HUES6 (cell line): ENCODE measurements around the gene DST.
"Not testable (repeated sequence)": the region's sequence is repeated elsewhere in the genome, so short reads cannot be mapped to it uniquely, and the experiment has no call there.

Experiments used
- H3K27ac ChIP-seq: 2 replicates; pipeline ENCODE4 v1.7.0; 2013; ENCODE audit warnings: low read depth, mild to moderate bottlenecking, low read length, inconsistent platforms
- H3K27me3 ChIP-seq: 2 replicates; pipeline ENCODE4 v1.6.1; 2013; ENCODE audit warnings: low read length; ENCODE audit not compliant: control insufficient read depth, insufficient read depth
- H3K36me3 ChIP-seq: 2 replicates; pipeline ENCODE4 v1.6.1; 2013; ENCODE audit warnings: low read length; ENCODE audit not compliant: control insufficient read depth, insufficient read depth
- H3K4me1 ChIP-seq: 2 replicates; pipeline ENCODE4 v1.6.1; 2013; ENCODE audit warnings: low read length; ENCODE audit not compliant: control insufficient read depth, insufficient read depth
- H3K4me3 ChIP-seq: 2 replicates; pipeline ENCODE4 v1.5.1; 2013; ENCODE audit warnings: low read depth, low read length
- H3K9ac ChIP-seq: one replicate; pipeline ENCODE4 v1.6.1; 2013; ENCODE audit warnings: mild to moderate bottlenecking, low read length
- H3K9me3 ChIP-seq: 2 replicates; pipeline ENCODE4 v1.6.1; 2013; ENCODE audit warnings: low read depth, low read length; ENCODE audit not compliant: control insufficient read depth, insufficient read depth

Gene DST

GRCh38 chr6:56663344-56663743 lies 20.7 kb upstream of the DST start:
- H3K4me3 ChIP-seq, result no peak overlapping the region
- H3K27me3 ChIP-seq, result no peaks in the 10 kb centered on the region
- H3K9ac ChIP-seq, result no peak overlapping the region
- H3K36me3 ChIP-seq, result no peaks in the 10 kb centered on the region
- H3K27ac ChIP-seq, result no peak overlapping the region
- peaks cover 22% of the 10 kb centered on the region for H3K4me1 ChIP-seq
- H3K9me3 ChIP-seq, result no peaks in the 10 kb centered on the region

GRCh38 chr6:56661338-56661737 lies 18.6 kb upstream of the DST start:
- not testable (repeated sequence) for H3K9me3 ChIP-seq, H3K4me3 ChIP-seq, H3K27ac ChIP-seq, H3K9ac ChIP-seq, H3K36me3 ChIP-seq, H3K27me3 ChIP-seq
- peaks cover 22% of the 10 kb centered on the region for H3K4me1 ChIP-seq

- no peaks in the 10 kb centered on the region for H3K36me3 ChIP-seq
- H3K9ac ChIP-seq, result no peak overlapping the region
- H3K4me1 ChIP-seq, result peaks cover 22% of the 10 kb centered on the region
- no peak overlapping the region for H3K4me3 ChIP-seq
- no peaks in the 10 kb centered on the region for H3K27me3 ChIP-seq
- H3K27ac ChIP-seq, result no peak overlapping the region
- H3K9me3 ChIP-seq, result no peaks in the 10 kb centered on the region
Measured at GRCh38 chr6:56660381-56660730, 17.7 kb upstream of the DST start.

GRCh38 chr6:56659721-56660380 lies 17.2 kb upstream of the DST start:
- Histone ChIP-seq H3K9me3 (no peaks in the 10 kb centered on the region), H3K27ac (no peak overlapping the region)

GRCh38 chr6:56658326-56658725 lies 15.6 kb upstream of the DST start:
- Histone ChIP-seq H3K4me1 (peaks cover 22% of the 10 kb centered on the region), H3K36me3 (no peaks in the 10 kb centered on the region), H3K27me3 (no peaks in the 10 kb centered on the region), H3K4me3 (no peak overlapping the region), H3K9ac (no peak overlapping the region), H3K9me3 (no peaks in the 10 kb centered on the region), H3K27ac (no peak overlapping the region)

More at GRCh38 chr6:56659721-56660380, 17.2 kb upstream of the DST start:
- H3K4me3 ChIP-seq, result no peak overlapping the region
- H3K36me3 ChIP-seq, result no peaks in the 10 kb centered on the region
- no peak overlapping the region for H3K9ac ChIP-seq
- peaks cover 22% of the 10 kb centered on the region for H3K4me1 ChIP-seq
- H3K27me3 ChIP-seq, result no peaks in the 10 kb centered on the region

GRCh38 chr6:56657354-56657753 lies 14.7 kb upstream of the DST start:
- no peaks in the 10 kb centered on the region for H3K9me3 ChIP-seq

GRCh38 chr6:56656466-56656865 lies 13.8 kb upstream of the DST start:
- Histone ChIP-seq H3K4me3 (no peak overlapping the region), H3K9me3 (no peaks in the 10 kb centered on the region), H3K9ac (no peak overlapping the region), H3K4me1 (peaks cover 20% of the 10 kb centered on the region), H3K36me3 (no peaks in the 10 kb centered on the region), H3K27ac (no peak overlapping the region), H3K27me3 (no peaks in the 10 kb centered on the region)

More at GRCh38 chr6:56657354-56657753, 14.7 kb upstream of the DST start:
- Histone ChIP-seq H3K27me3 (no peaks in the 10 kb centered on the region), H3K4me3 (no peak overlapping the region), H3K36me3 (no peaks in the 10 kb centered on the region), H3K27ac (no peak overlapping the region), H3K9ac (no peak overlapping the region), H3K4me1 (peaks cover 26% of the 10 kb centered on the region)

- H3K9me3 ChIP-seq, result no peaks in the 10 kb centered on the region
- no peaks in the 10 kb centered on the region for H3K27me3 ChIP-seq
- no peak overlapping the region for H3K9ac ChIP-seq
- no peak overlapping the region for H3K27ac ChIP-seq
- H3K4me1 ChIP-seq, result peaks cover 16% of the 10 kb centered on the region
- no peak overlapping the region for H3K4me3 ChIP-seq
- H3K36me3 ChIP-seq, result no peaks in the 10 kb centered on the region
Measured at GRCh38 chr6:56655996-56656395, 13.3 kb upstream of the DST start.

- H3K4me1 ChIP-seq, result peaks cover 12% of the 10 kb centered on the region
- H3K9me3 ChIP-seq, result no peaks in the 10 kb centered on the region
- H3K4me3 ChIP-seq, result no peak overlapping the region
- H3K9ac ChIP-seq, result no peak overlapping the region
- H3K27ac ChIP-seq, result no peak overlapping the region
- H3K27me3 ChIP-seq, result no peaks in the 10 kb centered on the region
- H3K36me3 ChIP-seq, result no peaks in the 10 kb centered on the region
Measured at GRCh38 chr6:56655249-56655648, 12.6 kb upstream of the DST start.

GRCh38 chr6:56652994-56653393 lies 10.3 kb upstream of the DST start:
- H3K27ac ChIP-seq, result no peak overlapping the region
- H3K36me3 ChIP-seq, result peaks cover 11% of the 10 kb centered on the region
- peaks cover 11% of the 10 kb centered on the region for H3K4me1 ChIP-seq
- H3K27me3 ChIP-seq, result no peaks in the 10 kb centered on the region
- no peaks in the 10 kb centered on the region for H3K9me3 ChIP-seq
- H3K4me3 ChIP-seq, result no peak overlapping the region
- H3K9ac ChIP-seq, result no peak overlapping the region

GRCh38 chr6:56652231-56652630 lies 9.5 kb upstream of the DST start:
- no peak overlapping the region for H3K9ac ChIP-seq
- peaks cover 11% of the 10 kb centered on the region for H3K4me1 ChIP-seq
- no peak overlapping the region for H3K4me3 ChIP-seq
- no peaks in the 10 kb centered on the region for H3K27me3 ChIP-seq
- no peak overlapping the region for H3K27ac ChIP-seq
- no peaks in the 10 kb centered on the region for H3K9me3 ChIP-seq
- H3K36me3 ChIP-seq, result peaks cover 13% of the 10 kb centered on the region

GRCh38 chr6:56650191-56650590 lies 7.5 kb upstream of the DST start:
- no peak overlapping the region for H3K4me3 ChIP-seq
- H3K4me1 ChIP-seq, result peaks cover 11% of the 10 kb centered on the region
- H3K27me3 ChIP-seq, result no peaks in the 10 kb centered on the region
- no peaks in the 10 kb centered on the region for H3K9me3 ChIP-seq
- H3K27ac ChIP-seq, result no peak overlapping the region
- H3K9ac ChIP-seq, result no peak overlapping the region
- peaks cover 25% of the 10 kb centered on the region for H3K36me3 ChIP-seq
